ENCODE data around the gene TBCB. TPM values are rescaled to one million over a fixed set of nuclear protein-coding genes. Genes with fewer than 3 reads are reported as not detected.

The TBCB gene
- total and polyA plus RNA-seq, 2 of the 4 experiments (the other 2 are of a cell fraction), result 182 to 269 TPM

- Histone ChIP-seq H2AK9ac (replicated peaks; ENCODE audit: low read depth, low read length, poor library complexity) (no peak overlapping the region), H4K20me1 (ENCODE audit: insufficient read depth, low read length) (no peaks in the 10 kb centered on the region), H3K14ac (replicated peaks; ENCODE audit: low read depth, low read length) (no peak overlapping the region), H3K4ac (ENCODE audit: low read depth, low read length) (no peak overlapping the region), H4K5ac (ENCODE audit: low read depth, low read length) (no peak overlapping the region), H3K18ac (ENCODE audit: low read depth, low read length) (no peak overlapping the region), H3K4me3 (ENCODE audit: insufficient read depth, low read depth, low read length) (no peak overlapping the region), H2AFZ (replicated peaks; ENCODE audit: low read length, poor library complexity) (no peak overlapping the region), H2BK120ac (ENCODE audit: low read depth, low read length) (no peak overlapping the region), H2BK5ac (ENCODE audit: low read depth, low read length, poor library complexity, severe bottlenecking) (no peak overlapping the region), H3K27ac (ENCODE audit: insufficient read depth, low read length) (no peak overlapping the region), H3K27me3 (ENCODE audit: control insufficient read depth, insufficient read depth, low read length) (no peaks in the 10 kb centered on the region), H3K9ac (ENCODE audit: low read depth, low read length) (no peak overlapping the region), H3K79me1 (ENCODE audit: low read depth in 1 of 2, low read length in 2 of 2) (peaks cover 0 to 2% of the 10 kb centered on the region in 2 experiments; a peak in 1 of 4 replicates), H3K23ac (ENCODE audit: low read depth, low read length) (no peak overlapping the region), H2BK20ac (ENCODE audit: low read depth, low read length) (no peak overlapping the region), H3K36me3 (ENCODE audit: control insufficient read depth, insufficient read depth, low read length) (peaks cover 26% of the 10 kb centered on the region), H2AK5ac (ENCODE audit: low read depth, low read length) (no peak overlapping the region), H3K4me2 (ENCODE audit: low read depth, low read length) (no peak overlapping the region), H2BK15ac (ENCODE audit: low read depth, low read length) (no peak overlapping the region), H4K8ac (ENCODE audit: low read depth in 2 of 2, low read length in 2 of 2) (no peak overlapping the region), H3K4me1 (ENCODE audit: control insufficient read depth, insufficient read depth, low read length) (no peaks in the 10 kb centered on the region; the same call in 1 of the 2 replicates), H3K9me1 (ENCODE audit: insufficient read depth, low read length) (no peaks in the 10 kb centered on the region), H4K91ac (ENCODE audit: insufficient read depth, low read depth, low read length) (no peak overlapping the region), H3K9me3 (ENCODE audit: control insufficient read depth, insufficient read depth, low read length) (no peaks in the 10 kb centered on the region), H3K56ac (ENCODE audit: extremely low read depth, insufficient read depth, low read length) (no peak overlapping the region)
- DNase-seq (no peak), ATAC-seq (ENCODE audit: low read depth) (no peak)
- WGBS, 2 experiments (ENCODE audit: extremely low coverage in 2 of 2, insufficient read length in 1 of 2), result 98% methylated on average over 8 of the region's 9 CpGs; no CpG with 5 or more reads in 1 of the 2 experiments
- no peak for TF ChIP-seq USF2 (IDR thresholded peaks at IDR 0.05; ENCODE audit: low read depth, low read length)
- TF ChIP-seq BHLHE40 (IDR thresholded peaks at IDR 0.05; ENCODE audit: low read depth, low read length), result no peak
- TF ChIP-seq CHD1 (IDR thresholded peaks at IDR 0.05; ENCODE audit: low read depth, low read length), result no peak
- TF ChIP-seq RAD21 (IDR thresholded peaks at IDR 0.05; ENCODE audit: low read length), result no peak
- no peak for TF ChIP-seq CTCF (conservative IDR thresholded peaks at IDR 0.05; ENCODE audit: low read depth, low read length)
- no peak for TF ChIP-seq NFE2L2 (IDR thresholded peaks at IDR 0.05; ENCODE audit: low read depth, low read length)
- ChIA-PET CTCF (no interaction called here), POLR2A (ENCODE audit: unreplicated experiment) (no interaction called here)
- intact Hi-C loops (cut with micrococcal nuclease), result no loop called here
- BruUV-seq (replicated peaks), result no TSS peak
- in situ Hi-C loops (cut with MboI; ENCODE audit: low sequenced_read_pairs), result loop anchor here (5.0 kb wide), 1 partner anchor 47 kb away; no protein-coding TSS in a partner anchor
- dilution Hi-C loops (cut with HindIII; ENCODE audit: low sequenced_read_pairs, unreplicated experiment), result no loop called here
These were observed 10.3 kb downstream of the TBCB start for GRCh38 chr19:36125557-36125956.
